NCI-H2196 treated with DMSO at 0.1 percent for 48 hours (cell line): ENCODE measurements around the gene IGSF5.
"Not testable (repeated sequence)": the region's sequence is repeated elsewhere in the genome, so short reads cannot be mapped to it uniquely, and the experiment has no call there.

ENCODE experiments used
- DNase-seq: peaks from one replicate; lab custom pipeline; 2025; ENCODE audit not compliant: unreplicated experiment; lab: John Stamatoyannopoulos, UW

IGSF5 gene

GRCh38 chr21:39737376-39738000 lies 7.5 kb upstream of the IGSF5 start:
- no peak for DNase-seq

GRCh38 chr21:39738566-39738965 lies 6.4 kb upstream of the IGSF5 start:
- no peak for DNase-seq

DNA sequence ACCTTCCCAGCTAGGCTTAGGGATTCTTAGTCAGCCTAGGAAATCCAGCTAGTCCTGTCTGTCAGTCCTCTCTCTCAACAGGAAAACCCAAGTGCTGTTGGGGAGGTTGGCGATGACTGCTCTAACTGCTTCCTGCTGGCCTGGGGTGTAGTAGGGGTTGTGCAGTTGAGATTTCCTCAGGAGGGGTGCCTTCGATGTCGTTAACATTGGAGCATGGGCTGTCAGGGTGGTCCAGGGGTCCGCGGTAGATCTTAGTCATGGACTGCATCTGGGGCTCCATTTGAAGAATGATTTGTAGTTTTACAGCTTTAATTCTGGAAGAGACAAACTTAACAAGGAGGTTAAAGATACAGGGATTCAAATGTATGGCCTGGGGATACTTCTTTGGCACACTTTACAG lies 5.5 kb upstream of the IGSF5 start:
- not testable (repeated sequence) for DNase-seq

DNA sequence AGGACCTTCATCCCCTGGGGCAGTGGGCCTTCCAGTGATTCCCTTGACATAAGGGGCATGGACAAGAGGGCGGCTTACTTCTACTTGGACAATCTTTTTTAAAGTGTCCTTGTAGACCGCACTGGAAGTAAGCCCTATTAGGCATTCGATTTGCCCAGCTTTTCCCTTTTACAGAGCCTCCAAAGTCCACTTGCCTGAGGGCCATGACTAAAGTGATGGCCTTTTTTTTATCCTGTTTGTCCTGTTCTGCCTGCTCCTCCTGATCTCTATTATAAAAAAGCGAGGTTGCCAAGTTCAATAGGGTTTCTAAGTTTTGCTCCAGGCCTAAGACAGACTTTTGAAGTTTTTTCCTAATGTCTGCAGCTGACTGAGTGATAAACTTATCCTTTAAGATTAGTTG lies 2.4 kb upstream of the IGSF5 start:
- not testable (repeated sequence) for DNase-seq

DNA sequence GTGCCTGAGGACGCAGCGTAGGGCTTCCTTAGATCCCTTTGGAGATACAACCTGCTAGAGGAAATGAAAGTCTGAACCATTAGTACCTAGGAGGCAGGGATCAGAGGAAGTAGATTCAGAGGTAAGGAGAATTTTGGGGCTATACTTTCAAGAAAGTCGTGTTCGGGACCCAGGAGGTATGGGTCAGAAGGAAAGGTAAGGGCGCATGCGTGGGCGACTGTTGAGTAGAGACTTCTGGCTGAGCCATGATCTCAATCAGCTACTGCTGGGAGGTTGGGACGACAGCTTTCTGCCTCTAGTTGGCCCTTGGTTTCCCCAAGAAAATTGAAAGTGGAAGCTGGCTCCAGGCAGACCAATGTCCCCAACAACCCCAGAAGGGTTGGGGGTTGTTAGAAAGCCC lies 349 bp downstream of the IGSF5 start:
- not testable (repeated sequence) for DNase-seq

DNA sequence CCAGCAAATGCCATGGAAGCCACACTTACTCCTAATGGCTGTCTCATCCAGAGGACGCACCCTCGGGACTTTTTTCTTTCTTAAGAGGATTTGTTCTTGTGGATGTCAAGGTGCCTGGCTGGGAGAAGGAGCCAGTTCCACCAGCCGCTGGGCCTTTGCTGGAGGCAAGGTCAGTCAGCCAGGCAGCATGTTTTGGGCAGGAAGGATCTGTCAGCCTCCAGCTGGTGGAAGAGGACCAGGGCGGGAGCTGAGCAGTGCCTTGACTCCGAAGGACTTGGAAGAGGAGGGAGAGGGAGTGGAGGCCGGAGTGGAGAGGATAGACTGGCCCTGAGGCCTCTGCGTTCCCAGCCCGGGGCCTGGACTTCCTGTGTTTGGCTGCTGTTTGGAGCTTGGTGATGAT lies 5.7 kb downstream of the IGSF5 start:
- no peak for DNase-seq

- DNase-seq, result no peak
These were observed 9.8 kb downstream of the IGSF5 start for GRCh38 chr21:39754811-39755210.

DNA sequence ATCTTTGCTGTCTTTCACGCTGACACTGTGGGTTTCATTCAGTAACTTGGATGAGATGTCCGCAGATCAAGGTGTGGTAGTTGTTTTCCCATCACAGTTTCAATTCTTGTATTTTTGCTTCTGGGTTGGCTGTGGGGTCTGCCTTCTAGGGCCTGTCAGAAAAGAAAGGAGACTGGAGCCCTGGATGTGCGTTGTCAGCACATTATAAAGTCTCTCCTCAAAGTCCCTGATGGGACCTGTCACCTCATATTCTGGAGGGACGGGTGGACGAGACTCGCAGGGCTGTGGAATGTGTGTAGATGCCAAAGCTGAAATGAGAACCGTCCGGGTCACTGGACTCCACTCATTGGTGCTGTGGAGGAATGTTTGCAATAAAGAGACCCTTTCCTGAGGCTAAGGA lies 11.3 kb downstream of the IGSF5 start:
- no peak for DNase-seq

DNA sequence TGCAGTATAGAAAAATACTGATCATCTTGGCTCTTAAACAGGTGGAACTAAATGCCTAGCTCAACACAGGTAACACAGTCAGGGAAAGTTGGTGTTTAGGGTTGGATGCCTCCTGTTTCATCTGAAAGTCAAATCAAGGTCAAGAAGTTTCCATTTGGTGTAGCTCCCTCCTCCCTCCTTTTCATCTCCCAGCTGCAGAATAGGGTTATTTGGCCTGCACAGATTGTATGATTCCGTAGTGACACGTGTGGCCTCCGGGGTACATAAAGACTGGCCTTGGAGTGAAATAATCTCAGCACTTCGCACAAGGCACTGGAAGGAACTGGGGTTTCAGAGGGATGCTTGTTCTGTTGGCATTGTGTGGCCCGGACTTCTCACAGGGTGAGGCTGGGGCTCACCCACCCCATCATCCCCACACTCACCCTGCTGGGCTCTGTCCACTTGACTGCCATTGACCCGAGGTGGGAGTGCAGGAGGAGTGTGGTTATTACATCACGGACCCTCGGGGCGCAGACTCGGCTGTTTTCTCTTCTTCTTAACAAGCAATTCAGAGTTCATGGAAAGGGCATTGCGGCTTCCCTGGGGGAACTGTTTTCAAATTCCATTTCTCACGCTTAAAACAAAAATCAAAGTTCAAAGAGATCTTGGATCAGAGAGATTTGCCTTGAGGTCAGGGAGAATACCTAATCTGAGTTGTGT lies 18.4 kb downstream of the IGSF5 start:
- DNase-seq, result no peak

- no peak for DNase-seq
These were observed 29.2 kb downstream of the IGSF5 start for GRCh38 chr21:39774227-39774626.

DNA sequence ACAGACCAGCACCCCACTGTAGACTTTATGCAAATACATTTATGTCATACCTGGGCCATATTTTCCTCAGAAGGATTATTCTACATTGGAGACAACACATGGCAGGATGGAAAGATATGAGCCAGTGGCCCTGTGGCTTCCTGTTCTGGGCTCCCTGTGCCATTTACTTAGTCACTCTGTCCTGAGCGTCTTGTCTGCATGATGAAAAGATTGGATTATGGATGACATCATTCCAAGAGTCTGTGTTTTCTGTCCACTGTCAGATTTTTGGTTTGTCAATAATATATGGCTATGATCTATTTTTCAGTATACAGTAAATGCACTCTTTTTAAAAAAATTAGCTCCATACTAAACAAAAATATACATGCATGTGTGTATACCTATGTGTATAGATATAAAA lies 30.8 kb downstream of the IGSF5 start:
- DNase-seq, result no peak

DNA sequence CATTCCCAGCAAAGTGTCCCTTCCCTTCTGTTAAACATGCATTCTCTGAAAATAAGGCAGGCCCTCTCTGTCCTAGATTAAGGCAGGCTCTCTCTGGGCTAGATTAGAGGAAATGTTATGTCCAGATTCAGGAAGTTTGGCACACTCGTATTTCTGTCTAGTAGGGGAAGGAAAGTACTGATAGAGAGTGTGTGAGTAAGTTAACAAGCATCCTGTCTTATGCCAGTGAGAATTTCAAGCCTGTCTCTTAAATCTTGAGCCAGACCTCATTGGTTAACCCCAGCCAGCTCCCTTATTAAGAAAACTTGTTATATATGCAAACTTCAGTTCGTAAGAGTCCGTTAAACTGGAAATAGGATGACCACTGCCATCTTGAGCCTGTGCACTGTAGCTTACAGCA lies 31.6 kb downstream of the IGSF5 start:
- DNase-seq, result no peak

- no peak for DNase-seq
These were observed 36.3 kb downstream of the IGSF5 start for GRCh38 chr21:39781331-39781730.

DNA sequence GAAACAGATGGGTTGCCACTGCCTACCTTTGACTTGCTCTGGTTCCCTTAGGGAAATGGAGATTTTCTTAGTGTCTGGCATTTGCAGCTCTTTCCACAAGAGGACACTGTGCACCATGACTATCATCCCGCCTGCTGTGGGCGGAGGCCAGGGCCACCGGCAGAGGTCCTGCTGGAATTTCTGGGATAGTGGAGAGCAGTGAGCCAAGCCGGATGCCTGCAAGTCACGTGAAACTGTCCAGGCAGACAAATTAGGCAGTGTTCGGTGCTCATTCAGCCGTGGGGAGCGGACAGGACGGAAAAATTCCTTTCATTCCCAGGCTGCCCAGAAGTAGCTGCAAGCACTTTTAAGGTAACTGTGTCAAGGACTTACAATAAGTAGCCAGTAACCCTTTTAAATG lies 43.4 kb downstream of the IGSF5 start:
- peak; percentile 85 for DNase-seq

GRCh38 chr21:39796466-39796865 lies 51.5 kb downstream of the IGSF5 start:
- no peak for DNase-seq

DNA sequence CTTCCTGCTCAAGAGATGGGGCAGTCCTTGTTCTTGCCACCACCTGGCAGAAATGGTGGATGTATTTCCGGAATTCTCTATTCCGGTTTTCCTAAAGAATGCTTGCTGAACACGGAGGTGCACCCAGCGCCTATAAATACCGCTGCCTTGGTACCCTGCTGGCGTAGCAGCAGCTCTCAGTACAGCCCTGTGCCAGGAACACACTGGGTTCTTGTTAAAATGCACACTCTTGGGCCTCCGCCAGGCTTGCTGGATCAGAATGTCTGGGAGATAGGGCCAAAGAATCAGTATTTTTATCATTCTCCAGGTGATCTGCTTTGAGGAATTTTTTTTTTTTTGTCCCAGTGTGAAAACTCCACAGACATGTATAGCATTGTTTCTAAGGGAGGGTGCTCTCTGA lies 54.2 kb downstream of the IGSF5 start:
- no peak for DNase-seq

DNA sequence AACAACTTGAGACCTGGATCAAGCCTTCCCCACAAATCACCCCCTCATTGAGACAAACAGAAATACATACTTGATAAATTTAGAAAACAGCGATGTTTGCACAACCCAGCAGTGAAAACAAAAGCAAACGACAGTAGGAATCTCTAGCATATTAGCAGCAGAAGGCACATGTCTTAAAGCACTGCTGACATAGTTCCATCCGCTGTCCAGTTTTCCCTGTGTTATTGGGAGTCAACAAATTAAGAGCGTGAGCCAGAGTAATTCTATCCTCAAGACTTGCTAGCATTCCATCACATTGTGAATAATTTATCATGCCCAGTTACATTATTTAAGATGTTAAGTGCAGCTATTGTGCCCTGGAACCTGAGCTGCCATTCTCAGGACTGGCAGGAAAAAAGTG lies 55.3 kb downstream of the IGSF5 start:
- no peak for DNase-seq

GRCh38 chr21:39802217-39802616 lies 57.2 kb downstream of the IGSF5 start:
- DNase-seq, result no peak

DNA sequence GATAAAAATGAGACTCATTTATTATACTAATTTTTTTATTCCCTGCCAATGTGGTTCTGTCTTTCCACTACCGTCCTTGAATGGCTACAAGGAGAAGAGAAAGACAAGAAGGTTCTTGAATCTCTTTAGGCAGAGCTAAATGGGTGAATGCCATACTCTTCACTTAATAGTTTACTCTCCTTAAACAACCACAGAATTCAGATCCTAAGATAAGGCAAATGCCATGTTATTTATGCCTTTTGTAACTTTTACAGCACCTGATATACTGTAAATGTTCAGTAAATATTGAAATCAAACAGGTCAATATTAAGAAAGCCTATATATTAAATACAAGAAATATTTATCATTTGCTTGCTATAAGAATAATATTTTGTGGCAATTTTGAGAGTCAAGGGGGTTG lies 58.4 kb downstream of the IGSF5 start:
- DNase-seq, result no peak

DNA sequence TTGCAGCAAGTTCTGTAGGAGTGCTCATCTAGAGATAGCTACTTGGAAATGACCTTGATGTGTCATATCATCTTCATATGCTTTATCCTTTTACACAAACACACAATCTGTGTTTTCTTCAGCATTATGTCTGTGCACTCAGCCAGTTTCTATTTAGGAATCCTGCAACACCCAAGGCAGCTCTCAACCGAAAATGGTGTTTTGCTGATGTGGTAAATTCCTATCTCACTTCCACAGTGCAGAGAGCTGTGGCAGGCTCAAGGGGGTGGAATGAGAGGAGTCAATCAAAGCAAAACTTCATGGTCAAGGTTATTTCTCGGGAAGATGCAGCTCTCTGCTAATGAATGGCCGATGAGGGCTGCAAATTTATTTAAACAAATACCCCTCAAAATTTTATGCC lies 59.3 kb downstream of the IGSF5 start:
- DNase-seq, result no peak

DNA sequence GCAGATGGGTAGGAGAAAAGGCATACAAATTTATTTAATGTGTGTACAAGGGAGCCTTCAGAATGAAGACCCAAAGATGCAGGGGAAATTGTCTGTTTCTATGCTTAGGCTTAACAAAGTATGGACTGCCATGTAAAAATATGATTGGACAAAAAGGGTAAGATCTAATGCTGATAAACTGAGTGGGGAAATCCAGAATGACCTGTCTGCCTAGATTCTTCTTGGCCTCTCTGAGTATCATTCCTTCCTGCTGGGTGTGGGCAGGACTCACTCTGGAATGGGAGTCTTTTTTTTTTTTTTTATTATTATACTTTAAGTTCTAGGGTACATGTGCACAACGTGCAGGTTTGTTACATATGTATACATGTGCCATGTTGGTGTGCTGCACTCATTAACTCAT lies 61.0 kb downstream of the IGSF5 start:
- no peak for DNase-seq

DNA sequence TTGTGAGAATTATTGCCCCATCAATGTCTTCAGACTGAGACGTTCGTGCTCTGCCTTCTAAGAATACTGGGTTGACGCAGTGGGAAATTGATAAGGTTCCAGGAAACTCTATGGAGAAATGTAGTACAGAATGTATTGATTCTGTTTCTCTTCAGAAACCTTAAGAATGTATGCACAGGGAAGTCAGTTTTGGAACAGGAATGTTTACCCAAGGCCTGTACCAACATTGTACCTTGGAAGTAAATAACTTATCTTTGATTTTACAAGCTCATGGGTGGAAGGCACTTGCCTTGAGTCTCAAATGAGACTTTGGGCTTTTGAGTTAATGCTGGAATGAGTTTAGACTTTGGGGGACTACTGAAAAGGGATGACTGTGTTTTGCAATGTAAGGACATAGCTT lies 62.8 kb downstream of the IGSF5 start:
- no peak for DNase-seq

- DNase-seq, result no peak
These were observed 65.0 kb downstream of the IGSF5 start for GRCh38 chr21:39809936-39810335.
